Stimulated activated CD4-positive, alpha-beta T cell treated with anti-CD3 and anti-CD28 coated beads, Interleukin-12 subunit alpha, Interleukin-12 subunit beta, amount 100 ng/mL, for 4 hours (primary cell): Measurements from ENCODE around the gene PSMB11.

ENCODE experiments used
- DNase-seq: peaks from one replicate; pipeline ENCODE4 v3.0.0-alpha.2; 2020

Gene PSMB11

GRCh38 chr14:23044840-23045239, 2.8 kb downstream of the PSMB11 start:
- DNase-seq = no peak

GRCh38 chr14:23045419-23046357, 3.7 kb downstream of the PSMB11 start:
- no peak for DNase-seq

GRCh38 chr14:23047034-23047634, 5.1 kb downstream of the PSMB11 start:
- DNase-seq = no peak

- DNase-seq = no peak
These were observed 6.0 kb downstream of the PSMB11 start for GRCh38 chr14:23047751-23048693.

GRCh38 chr14:23049011-23049410, 7.0 kb downstream of the PSMB11 start:
- DNase-seq = no peak

- no peak for DNase-seq
These were observed 9.4 kb downstream of the PSMB11 start for GRCh38 chr14:23051141-23052057.

GRCh38 chr14:23052182-23052623, 10.2 kb downstream of the PSMB11 start:
- DNase-seq = no peak

- DNase-seq = no peak
These were observed 10.7 kb downstream of the PSMB11 start for GRCh38 chr14:23052671-23053070.

GRCh38 chr14:23053426-23053825, 11.4 kb downstream of the PSMB11 start:
- no peak for DNase-seq

- DNase-seq = peak; percentile 21
These were observed 12.2 kb downstream of the PSMB11 start for GRCh38 chr14:23054000-23054811.

- DNase-seq = no peak
These were observed 13.1 kb downstream of the PSMB11 start for GRCh38 chr14:23055147-23055550.

GRCh38 chr14:23055621-23056144, 13.7 kb downstream of the PSMB11 start:
- DNase-seq = no peak

GRCh38 chr14:23056145-23056955, 14.3 kb downstream of the PSMB11 start:
- peak; percentile 63 for DNase-seq

GRCh38 chr14:23056956-23057756, 15.1 kb downstream of the PSMB11 start, which contains the start of gene CDH24:
TSS of gene CDH24 (minus strand) at chr14:23057520. CDS start at chr14:23055733, 1,787 bp downstream.
- peak; percentile 64 for DNase-seq

- peak; percentile 87 for DNase-seq
These were observed 16.0 kb downstream of the PSMB11 start for GRCh38 chr14:23057757-23058653.

- no peak for DNase-seq
These were observed 16.9 kb downstream of the PSMB11 start for GRCh38 chr14:23058654-23059504.
